Ovary (tissue), 9 donors: Measurements from ENCODE around the gene FOXP3. TPM values are rescaled to one million over a fixed set of nuclear protein-coding genes. Genes with fewer than 3 reads are reported as not detected.

ENCODE experiments used
- DNase-seq, 5 donors: peaks; one replicate each; pipeline ENCODE4 v3.0.0-alpha.2; 2019 to 2020
- H3K27ac ChIP-seq, 2 donors: fragments of 200-600 bp; one replicate each; pipeline versions ENCODE4 v1.5.1 to v1.8.0; 2019 to 2022
- H3K27me3 ChIP-seq: fragments of 200-600 bp; one replicate; pipeline ENCODE4 v1.8.0; 2022
- H3K36me3 ChIP-seq: fragments of 200-600 bp; sonication (generic); one replicate; pipeline ENCODE4 v1.5.1; 2019
- H3K4me1 ChIP-seq: one replicate; pipeline ENCODE4 v1.8.1; 2013; ENCODE audit warnings: mild to moderate bottlenecking, moderate library complexity; ENCODE audit not compliant: insufficient read depth
- H3K4me3 ChIP-seq: fragments of 200-600 bp; sonication (generic); one replicate; pipeline ENCODE4 v1.5.1; 2017
- H3K9me3 ChIP-seq, 2 donors: fragments of 200-600 bp in 1 of 2; sonication (generic) in 1 of 2; one replicate each; pipeline versions ENCODE4 v1.5.1 to v1.8.1; 2013 to 2019; ENCODE audit warnings: mild to moderate bottlenecking in 1 of 2, moderate library complexity in 1 of 2
- EP300 ChIP-seq: sonication (generic); formaldehyde crosslinking; IDR thresholded peaks from one replicate; pipeline ENCODE4 v1.6.1; 2017; ENCODE audit warnings: antibody characterized with exemption
- POLR2A ChIP-seq: fragments of 450-650 bp; IDR thresholded peaks from one replicate; pipeline ENCODE4 v1.6.1; 2017; ENCODE audit warnings: antibody characterized with exemption, mild to moderate bottlenecking, moderate library complexity
- WGBS, 3 donors: extraction: QIAGEN DNeasy Blood & Tissue Kit in 1 of 3; methylation state at CpG; one replicate each; pipeline versions ENCODE4 v1.1.5 to v1.1.7; 2013 to 2017; 5-methylcytosine and 5-hydroxymethylcytosine counted together
- intact Hi-C, 4 donors: fragments of 100-400 bp; cut with DNase I; formaldehyde crosslinking; loops; one replicate each; pipeline versions ENCODE4 v1.11.0 to v1.15.1; 2022 to 2023
- polyA plus RNA-seq, 2 donors: library from polyadenylated mRNA; stranded (reverse); fragments of 200-250 nt in 1 of 2; fragments of 350-450 nt in 1 of 2; fragmentation: Illumina TruSeq in 1 of 2; extraction: RNeasy Lipid Tissue Mini Kit (QIAGEN cat#74804) in 1 of 2; gene quantifications; one replicate each; pipeline ENCODE4 v1.2.3, GENCODE V29; 2013 to 2014
- total RNA-seq, 7 donors: library from RNA; depleted of rRNA in 2 of 7; stranded (reverse); fragments of >200 nt in 2 of 7; fragmentation: NEBNext Ultra II Directional in 3 of 7; extraction: Animal tissue kit (Norgen Biotek cat#: 25700) in 3 of 7; gene quantifications; one replicate each; pipeline versions ENCODE4 v1.1.0 to v1.2.4, GENCODE V29; 2016 to 2023
- TF ChIP-seq, protein P1 (sequence below), 3 donors: fragments of 450-650 bp in 2 of 3; fragments of 200-600 bp in 1 of 3; IDR thresholded peaks; one replicate each; pipeline versions ENCODE4 v1.5.1 to v1.8.0; 2016 to 2022; ENCODE audit warnings: antibody characterized with exemption in 3 of 3, mild to moderate bottlenecking in 1 of 3
- donor health status: DM: no; HTN: no; CAD: no; lungs with moderate emphysema.
- donor health status: DM: no; HTN: no; CAD: no.
- donor health status: Bipolar disorder and iron deficiency.
- donor health status: DM: yes; HTN: yes; CAD: no.
- donor health status: DM: no; HTN: no; CAD: no.
- donor health status: DM: yes; HTN: yes; CAD: no.

FOXP3 gene
- total and polyA plus RNA-seq, 9 donors = 0.10 to 0.60 (median 0.27) TPM; not detected in 3

DNA sequence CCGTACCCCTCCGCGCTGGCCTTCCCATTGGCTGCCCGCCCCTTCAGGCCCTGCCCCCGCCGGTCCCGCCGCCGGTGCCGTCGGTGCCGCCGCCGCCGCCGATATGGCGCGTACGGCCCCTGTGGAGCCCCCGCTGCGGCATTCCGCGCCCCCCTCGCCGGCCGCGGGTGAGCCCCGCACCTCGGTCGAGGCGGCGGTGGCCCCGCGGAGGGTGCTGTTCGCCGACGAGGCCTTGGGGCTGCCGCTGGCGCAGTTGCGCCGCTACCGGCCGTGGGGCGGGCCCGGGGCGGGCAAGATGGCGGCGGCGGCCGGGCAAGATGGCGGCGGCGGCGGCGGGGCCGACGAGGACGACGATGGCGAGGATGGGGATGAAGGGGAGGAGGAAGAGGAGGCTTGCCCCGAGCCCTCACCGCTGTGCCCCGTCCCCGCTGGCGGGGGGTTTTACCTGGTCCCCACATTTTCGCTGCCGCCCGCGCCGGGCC is 5.3 kb upstream of the FOXP3 start, which contains the start of gene PPP1R3F:
TSS of gene PPP1R3F (plus strand) at position 27 of the 482 bp plus-strand sequence. CDS start at position 104, 77 bp downstream.
- Histone ChIP-seq H3K36me3 (no peaks in the 10 kb centered on the region), H3K27me3 (no peaks in the 10 kb centered on the region), H3K4me1 (peaks cover 6% of the 10 kb centered on the region), H3K9me3 (no peaks in the 10 kb centered on the region), H3K4me3 (peak within 1 kb of the TSS; percentile 53), H3K27ac (peak within 1 kb of the TSS; percentile 95 to 99)
- intact Hi-C loops = no loop called here
- DNase-seq = peak in 1 of 5 donors; percentile 23
- TF ChIP-seq EP300 (no peak), POLR2A (peak; percentile 80)
- 36 to 44% (median 37%) methylated on average over 70 of the region's 70 CpGs for WGBS, 3 donors

DNA sequence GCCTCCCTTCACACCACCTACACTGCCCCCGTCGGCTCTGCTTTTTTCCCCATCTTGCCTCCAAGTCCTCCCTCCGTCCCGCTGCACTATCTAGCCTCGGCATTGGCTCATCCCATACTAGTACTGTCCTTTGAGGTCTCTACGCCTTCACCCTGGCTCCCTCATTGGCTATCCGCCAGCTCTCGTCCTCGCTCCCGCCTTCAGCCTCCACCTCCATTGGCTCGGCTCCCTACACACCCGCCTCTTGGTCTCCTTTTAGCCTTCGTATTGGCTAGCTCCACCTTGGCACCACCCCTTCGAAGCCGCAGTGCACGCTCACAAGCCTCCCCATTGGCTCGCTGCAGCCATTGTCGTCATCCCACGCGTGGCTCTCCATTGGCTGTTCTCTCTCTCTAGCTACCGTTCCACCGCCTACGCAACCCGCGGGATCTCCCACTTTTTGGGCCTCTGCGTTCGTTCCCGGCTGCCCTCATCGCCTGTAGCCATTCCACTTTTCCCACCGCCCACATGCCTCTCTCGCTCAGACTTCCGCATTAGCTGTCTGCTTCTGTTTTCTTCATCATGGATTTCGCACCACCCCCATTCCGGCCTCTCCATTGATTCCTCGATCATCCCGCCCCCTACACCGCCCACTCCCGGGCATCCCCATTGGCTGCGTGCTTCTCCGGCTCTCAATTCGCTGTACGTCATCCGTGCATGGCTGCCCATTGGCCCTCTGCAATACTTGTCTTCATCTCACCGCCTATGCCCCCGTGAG is 4.7 kb upstream of the FOXP3 start:
- no peaks in the 10 kb centered on the region for H3K36me3 ChIP-seq
- H3K4me1 ChIP-seq = peaks cover 6% of the 10 kb centered on the region
- peak; percentile 95 to 98 (median 97) for DNase-seq
- H3K4me3 ChIP-seq = peak overlapping the region; percentile 43
- no peaks in the 10 kb centered on the region for H3K27me3 ChIP-seq
- peak overlapping the region; percentile 95 to 99 for H3K27ac ChIP-seq
- no peaks in the 10 kb centered on the region for H3K9me3 ChIP-seq
- TF ChIP-seq, protein P1, sequence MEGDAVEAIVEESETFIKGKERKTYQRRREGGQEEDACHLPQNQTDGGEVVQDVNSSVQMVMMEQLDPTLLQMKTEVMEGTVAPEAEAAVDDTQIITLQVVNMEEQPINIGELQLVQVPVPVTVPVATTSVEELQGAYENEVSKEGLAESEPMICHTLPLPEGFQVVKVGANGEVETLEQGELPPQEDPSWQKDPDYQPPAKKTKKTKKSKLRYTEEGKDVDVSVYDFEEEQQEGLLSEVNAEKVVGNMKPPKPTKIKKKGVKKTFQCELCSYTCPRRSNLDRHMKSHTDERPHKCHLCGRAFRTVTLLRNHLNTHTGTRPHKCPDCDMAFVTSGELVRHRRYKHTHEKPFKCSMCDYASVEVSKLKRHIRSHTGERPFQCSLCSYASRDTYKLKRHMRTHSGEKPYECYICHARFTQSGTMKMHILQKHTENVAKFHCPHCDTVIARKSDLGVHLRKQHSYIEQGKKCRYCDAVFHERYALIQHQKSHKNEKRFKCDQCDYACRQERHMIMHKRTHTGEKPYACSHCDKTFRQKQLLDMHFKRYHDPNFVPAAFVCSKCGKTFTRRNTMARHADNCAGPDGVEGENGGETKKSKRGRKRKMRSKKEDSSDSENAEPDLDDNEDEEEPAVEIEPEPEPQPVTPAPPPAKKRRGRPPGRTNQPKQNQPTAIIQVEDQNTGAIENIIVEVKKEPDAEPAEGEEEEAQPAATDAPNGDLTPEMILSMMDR (IDR thresholded peaks at IDR 0.05) = no peak
- TF ChIP-seq POLR2A = peak; percentile 41
- intact Hi-C loops = no loop called here
- WGBS, 3 donors = 42 to 51% (median 46%) methylated on average over 45 of the region's 45 CpGs

DNA sequence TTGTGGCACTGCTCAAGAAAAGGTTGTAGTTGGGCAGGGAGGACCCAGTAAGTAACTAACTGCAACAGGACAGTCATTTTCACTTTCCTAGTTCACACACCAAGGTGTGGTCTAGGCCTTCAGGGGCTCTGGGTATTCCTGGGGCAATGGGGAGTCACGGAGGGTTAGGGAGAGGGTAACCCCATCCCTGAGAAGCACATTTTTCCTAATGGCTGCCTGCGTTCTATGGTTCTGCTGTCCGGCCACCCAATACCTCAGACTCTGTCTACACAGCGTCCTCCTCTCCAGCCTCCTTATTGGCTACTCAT is 4.1 kb upstream of the FOXP3 start:
- 37 to 42% (median 39%) methylated on average over 4 of the region's 4 CpGs for WGBS, 3 donors
- Histone ChIP-seq H3K4me1 (peaks cover 6% of the 10 kb centered on the region), H3K36me3 (no peaks in the 10 kb centered on the region), H3K4me3 (peak overlapping the region; percentile 27), H3K9me3 (no peaks in the 10 kb centered on the region), H3K27ac (peak overlapping the region; percentile 81 to 95), H3K27me3 (no peaks in the 10 kb centered on the region)
- DNase-seq = no peak
- TF ChIP-seq EP300 (no peak), POLR2A (no peak)
- TF ChIP-seq, protein P1 (IDR thresholded peaks at IDR 0.05) = no peak
- intact Hi-C loops = no loop called here

DNA sequence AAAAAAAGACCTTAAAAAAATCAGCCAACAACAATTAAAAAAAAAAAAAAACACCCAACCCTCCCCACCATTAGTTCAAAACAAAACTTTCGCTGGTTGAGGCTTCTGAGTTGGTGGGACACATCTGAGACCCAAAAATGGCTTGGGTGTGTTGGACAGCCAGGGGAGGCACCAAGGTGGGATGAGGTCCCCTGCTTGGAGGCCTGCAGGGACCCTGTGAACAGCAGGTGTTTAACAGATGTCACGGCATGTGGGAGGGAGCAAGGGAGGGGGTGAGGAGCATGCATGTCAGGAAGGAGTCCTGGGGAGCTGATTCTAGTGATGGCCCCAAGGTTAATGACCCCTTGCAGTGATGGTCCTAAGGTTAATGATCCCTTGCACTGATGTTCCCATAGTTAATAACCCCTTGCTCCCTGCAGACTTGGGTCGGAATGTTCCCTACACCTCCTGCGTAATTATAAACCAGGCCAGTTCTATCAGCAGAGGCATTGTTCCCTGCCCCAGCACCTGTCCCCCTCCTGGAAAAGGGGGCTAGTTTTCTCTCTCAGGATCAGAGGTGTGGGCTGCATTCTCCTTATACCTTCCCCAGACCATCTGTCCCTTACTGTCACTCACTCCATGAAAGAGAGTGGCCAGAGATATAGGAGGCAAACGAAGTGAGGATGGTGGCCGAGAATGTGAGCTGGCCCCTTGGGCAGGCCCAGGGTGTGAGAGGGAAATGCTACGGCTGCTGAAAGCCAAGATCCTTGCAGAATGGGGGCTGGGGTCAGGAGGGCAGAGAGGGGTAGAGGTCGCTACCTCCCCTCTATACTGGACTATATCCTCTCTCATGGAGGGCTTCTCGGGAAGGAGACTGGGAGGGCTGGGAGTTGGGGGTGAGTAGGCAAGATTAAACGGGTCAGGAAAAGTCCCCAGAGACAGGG is 2.3 kb upstream of the FOXP3 start:
- intact Hi-C loops = no loop called here
- DNase-seq = no peak
- no peaks in the 10 kb centered on the region for H3K9me3 ChIP-seq
- WGBS, 3 donors = 66 to 67% (median 67%) methylated on average over 10 of the region's 10 CpGs
- TF ChIP-seq EP300 (no peak), POLR2A (no peak)
- TF ChIP-seq, protein P1 (IDR thresholded peaks at IDR 0.05) = no peak
- peaks cover 6% of the 10 kb centered on the region for H3K4me1 ChIP-seq
- no peak overlapping the region for H3K4me3 ChIP-seq
- no peaks in the 10 kb centered on the region for H3K36me3 ChIP-seq
- no peak overlapping the region for H3K27ac ChIP-seq
- H3K27me3 ChIP-seq = no peaks in the 10 kb centered on the region
